Muscle of arm (tissue), 14 donors: ENCODE results near the gene TPRX1. TPM values are rescaled to one million over a fixed set of nuclear protein-coding genes. Genes with fewer than 3 reads are reported as not detected.
"Not testable (repeated sequence)": the region's sequence is repeated elsewhere in the genome, so short reads cannot be mapped to it uniquely, and the experiment has no call there.

Experiments used
- DNase-seq: peaks from one replicate; pipeline ENCODE4 v3.0.0-alpha.2; 2013
- long read RNA-seq, 11 donors: transcript quantifications; one replicate each; lab custom pipeline, GENCODE V29; 2026
- polyA plus RNA-seq, 12 donors: library from polyadenylated mRNA; unstranded; fragments of 120-200 nt; gene quantifications; one replicate each; pipeline ENCODE4 v1.2.1, GENCODE V29; 2013; ENCODE audit not compliant: insufficient read length in 12 of 12

The TPRX1 gene, protein sequence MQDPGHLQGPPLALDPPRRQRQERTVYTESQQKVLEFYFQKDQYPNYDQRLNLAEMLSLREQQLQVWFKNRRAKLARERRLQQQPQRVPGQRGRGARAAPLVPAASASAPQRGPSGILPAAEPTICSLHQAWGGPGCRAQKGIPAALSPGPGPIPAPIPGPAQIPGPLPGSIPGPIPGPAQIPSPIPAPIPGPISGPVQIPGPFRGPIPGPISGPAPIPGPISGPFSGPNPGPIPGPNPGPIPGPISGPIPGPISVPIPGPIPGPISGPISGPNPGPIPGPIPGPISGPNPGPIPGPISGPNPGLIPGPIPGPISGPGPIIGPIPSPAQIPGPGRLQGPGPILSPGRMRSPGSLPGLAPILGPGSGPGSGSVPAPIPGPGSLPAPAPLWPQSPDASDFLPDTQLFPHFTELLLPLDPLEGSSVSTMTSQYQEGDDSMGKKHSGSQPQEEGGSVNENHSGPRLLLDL
- polyA plus RNA-seq, result under 1 TPM in 1 of 12 donors, not detected in 11; 0.09 TPM
- long read RNA-seq, donor 1, result 0 reads
- long read RNA-seq, donor 2, result 0 reads
- long read RNA-seq, donor 3, result 0 reads
- long read RNA-seq, donor 4, result 0 reads
- long read RNA-seq, donor 5, result 0 reads
- long read RNA-seq, donor 6, result 0 reads
- long read RNA-seq, donor 7, result 0 reads
- long read RNA-seq, donor 8, result 0 reads
- long read RNA-seq, donor 9, result 0 reads
- long read RNA-seq, donor 10, result 0 reads
- long read RNA-seq, donor 11, result 0 reads

DNA sequence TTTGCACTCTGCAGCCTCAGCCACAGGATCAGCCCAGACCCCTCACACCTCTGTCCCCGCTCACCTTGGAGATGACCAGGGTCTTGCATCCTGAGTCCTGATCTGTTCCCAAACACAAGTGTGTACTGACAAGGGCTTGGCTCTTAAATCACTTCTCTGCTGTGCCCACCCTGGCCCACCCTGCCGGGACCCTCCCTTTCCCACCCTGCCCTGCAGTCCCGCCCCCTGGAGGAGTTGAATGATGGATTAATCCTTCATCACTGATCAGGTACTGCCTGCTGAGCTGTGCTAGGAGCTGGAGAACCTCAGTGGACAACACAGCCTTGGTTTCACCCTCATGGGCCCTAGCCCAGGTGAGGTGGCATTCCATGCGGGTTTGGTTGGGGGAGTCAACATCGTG lies at the start of gene TPRX1:
Gene TPRX1 (minus strand): TSS at position 101 of the 400 bp plus-strand sequence. CDS start 12 bp downstream, at position 89.
- DNase-seq, result not testable (repeated sequence)

DNA sequence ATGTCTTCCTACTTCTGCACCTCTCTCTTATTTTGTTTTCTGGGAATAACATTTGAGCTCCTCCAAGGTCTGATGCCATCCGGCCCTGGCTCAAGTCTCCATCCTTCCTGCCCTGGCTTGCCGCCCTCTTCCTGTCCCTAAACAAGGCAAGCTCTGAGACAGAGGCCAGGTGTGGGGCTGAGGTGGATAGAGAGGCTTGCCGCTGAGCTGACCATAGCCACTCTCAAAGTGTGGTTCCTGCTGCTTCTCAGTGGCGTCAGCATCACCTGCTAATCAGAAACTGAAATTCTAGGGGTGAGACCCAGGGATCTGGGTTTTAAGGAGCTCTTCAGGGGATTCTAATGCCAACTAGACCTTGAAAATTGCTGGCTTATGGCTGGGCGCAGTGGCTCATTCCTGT lies 48.7 kb upstream of the TPRX1 start:
- no peak for DNase-seq

DNA sequence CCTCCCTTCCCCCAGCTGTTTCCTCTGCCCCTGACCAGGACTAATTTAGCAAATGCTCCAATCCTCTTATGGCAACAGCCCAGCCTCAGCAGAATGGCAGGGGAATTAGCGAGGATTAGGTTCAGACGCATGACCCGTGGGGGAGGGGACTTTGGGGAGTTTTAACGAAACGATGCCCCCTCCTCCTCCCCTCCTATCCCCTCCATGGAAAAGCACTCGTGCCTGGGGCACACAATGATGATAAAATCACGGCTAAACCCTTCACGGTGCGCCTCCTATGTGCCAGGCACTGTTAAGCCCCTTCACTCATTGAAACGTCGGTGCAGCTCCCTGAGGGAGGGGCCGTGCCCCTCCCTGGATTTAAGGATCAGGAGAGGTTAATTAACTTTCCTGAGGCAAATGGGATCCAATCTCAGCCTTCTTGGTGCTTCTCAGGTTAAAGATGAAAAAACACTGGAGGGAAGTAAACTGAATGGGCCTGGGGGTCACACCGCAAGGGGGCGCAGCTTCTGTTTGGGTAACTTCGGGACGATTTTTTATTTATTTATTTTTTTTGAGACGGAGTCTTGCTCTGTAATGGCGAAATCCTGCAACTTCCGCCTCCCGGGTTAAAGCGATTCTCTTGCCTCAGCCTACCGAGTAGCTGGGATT lies 44.6 kb upstream of the TPRX1 start:
- DNase-seq, result no peak

DNA sequence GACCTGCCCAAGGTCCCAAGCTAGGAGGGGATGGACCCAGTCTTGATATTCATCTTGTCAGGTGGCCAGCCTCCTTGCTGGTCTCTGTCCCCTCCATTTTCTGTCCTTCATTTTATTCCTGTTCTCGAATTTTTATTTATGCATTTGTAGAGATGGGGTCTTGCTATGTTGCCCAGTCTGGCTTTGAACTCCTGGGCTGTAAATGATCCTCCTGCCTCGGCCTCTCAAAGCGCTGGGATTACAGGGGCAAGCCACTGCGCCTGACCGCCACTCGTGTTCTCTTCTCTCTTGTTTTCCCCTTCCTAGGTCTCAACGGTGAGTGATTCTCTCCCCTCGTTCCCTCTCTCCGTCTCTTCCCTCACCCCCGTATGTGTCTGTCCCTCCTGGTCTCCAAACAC lies 44.1 kb upstream of the TPRX1 start:
- DNase-seq, result no peak

DNA sequence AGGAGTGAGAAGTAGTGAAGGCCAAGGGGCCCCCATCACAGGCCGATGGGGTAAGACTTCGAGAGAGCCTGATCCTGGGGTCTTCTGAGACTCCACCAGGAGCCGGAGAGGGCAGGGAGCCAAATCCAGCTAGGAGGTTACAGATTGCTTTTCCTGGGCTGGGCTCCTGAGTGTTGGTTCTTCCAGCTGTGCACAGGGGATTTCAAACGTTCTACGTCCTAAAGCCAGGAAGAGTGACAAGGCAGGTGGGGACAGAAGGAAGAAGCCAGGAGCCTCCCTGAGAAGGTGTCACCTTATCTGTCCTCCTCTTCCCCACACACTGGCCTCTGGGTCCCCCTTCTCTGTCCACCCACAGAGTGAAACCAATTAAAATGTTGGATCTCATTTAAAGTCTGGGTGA lies 38.6 kb upstream of the TPRX1 start:
- DNase-seq, result no peak

DNA sequence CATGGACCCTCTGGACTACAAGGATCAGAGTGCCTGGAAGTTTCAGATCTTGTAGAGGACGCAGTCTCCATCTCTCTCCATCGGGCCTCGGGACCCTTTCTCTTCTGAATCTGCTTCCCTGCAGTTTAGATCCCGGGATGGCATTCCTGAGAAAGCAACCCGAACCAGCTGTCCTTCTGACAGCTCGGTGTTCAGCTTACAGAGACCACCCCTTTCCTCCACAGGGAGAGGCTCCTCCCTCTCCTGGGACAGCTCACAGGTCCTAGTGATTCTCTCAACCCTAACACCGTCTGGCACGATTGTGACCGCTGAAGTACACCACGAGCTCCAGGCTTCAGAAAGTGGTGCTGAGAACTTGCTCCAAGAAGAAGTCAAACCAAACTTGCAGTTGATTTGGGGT lies 35.6 kb upstream of the TPRX1 start:
- DNase-seq, result no peak

DNA sequence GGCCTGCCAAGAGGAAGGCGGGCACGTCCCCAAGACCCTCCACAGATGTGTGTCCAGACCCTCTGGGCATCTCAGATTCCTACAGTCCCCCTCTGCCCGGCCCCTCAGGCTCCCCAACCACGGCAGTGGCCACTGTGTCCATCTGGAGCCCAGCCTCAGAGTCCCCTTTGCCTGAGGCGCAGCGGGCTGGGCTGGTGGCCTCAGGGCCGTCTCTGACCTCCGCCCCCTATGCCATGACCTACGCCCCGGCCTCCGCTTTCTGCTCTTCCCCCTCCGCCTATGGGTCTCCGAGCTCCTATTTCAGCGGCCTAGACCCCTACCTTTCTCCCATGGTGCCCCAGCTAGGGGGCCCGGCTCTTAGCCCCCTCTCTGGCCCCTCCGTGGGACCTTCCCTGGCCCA lies 35.1 kb upstream of the TPRX1 start:
- DNase-seq, result no peak

DNA sequence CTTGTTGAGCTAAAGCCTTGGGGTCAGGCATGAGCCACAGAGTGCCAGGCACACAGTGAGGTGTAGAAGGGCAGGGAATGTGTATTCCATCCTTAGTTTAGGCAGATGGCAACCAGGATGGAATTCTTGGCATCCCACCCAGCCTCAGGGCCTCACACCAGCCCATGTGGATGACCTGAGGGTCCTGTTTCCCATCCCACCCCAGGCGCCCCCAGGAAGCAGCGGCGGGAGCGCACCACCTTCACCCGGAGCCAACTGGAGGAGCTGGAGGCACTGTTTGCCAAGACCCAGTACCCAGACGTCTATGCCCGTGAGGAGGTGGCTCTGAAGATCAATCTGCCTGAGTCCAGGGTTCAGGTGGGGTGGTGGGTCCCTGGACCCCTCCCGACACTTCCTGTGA lies 31.7 kb upstream of the TPRX1 start:
- DNase-seq, result no peak

DNA sequence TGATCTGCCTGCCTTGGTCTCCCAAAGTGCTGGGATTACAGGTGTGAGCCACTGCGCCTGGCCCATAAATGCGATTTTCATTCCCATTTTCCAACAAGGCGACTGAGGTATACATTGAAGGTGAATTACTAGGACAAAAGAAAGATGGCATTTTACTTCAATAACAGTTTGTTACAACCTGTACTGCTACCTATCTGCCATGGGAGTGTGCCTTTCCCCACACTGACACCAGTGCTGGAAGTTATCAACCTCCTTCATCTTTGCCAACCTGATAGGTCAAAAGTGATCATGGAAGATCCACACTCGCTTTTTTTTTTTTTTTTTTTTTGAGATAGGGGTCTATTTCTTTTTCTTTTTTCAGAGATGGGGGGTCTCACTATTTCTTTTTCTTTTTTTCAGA lies 28.4 kb upstream of the TPRX1 start:
- DNase-seq, result no peak

DNA sequence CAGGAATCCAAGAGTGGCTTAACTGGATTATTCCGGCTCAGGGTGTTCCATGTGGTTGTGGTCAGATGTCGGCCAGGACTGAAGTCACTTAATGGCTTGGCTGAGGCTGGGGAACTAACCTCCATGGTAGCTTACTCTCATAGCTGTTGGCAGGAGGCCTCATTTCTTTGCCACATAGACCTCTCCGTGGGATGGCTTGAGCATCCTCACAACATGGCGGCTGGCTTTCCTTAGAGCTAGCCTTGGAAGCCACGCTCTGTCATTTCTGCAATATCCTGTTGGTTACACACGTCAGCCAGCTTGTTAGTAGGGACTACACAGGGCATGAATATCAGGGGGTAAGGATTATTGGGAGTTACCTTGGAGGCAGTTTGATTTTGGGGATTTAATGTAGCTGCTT lies 22.4 kb upstream of the TPRX1 start:
- no peak for DNase-seq

DNA sequence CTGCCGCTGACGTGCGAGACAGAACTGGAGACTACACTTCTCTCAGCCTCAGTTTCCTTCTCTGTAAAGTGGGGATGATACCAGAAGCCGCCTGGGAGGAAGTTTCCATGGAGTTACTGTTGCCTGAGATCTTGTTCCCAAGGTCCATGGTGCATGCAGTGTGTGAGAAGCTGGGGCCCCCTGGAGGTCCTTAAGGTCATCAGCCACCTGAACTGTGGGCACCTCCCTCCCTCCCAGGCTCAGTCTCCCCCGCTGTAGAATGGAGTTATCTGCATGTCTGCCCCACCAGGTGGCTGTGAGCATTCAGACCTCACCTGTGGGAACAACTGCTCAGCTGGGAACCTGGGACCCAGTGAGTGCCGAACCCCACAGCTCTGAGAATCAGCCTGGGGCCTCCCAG lies 20.0 kb upstream of the TPRX1 start:
- no peak for DNase-seq

DNA sequence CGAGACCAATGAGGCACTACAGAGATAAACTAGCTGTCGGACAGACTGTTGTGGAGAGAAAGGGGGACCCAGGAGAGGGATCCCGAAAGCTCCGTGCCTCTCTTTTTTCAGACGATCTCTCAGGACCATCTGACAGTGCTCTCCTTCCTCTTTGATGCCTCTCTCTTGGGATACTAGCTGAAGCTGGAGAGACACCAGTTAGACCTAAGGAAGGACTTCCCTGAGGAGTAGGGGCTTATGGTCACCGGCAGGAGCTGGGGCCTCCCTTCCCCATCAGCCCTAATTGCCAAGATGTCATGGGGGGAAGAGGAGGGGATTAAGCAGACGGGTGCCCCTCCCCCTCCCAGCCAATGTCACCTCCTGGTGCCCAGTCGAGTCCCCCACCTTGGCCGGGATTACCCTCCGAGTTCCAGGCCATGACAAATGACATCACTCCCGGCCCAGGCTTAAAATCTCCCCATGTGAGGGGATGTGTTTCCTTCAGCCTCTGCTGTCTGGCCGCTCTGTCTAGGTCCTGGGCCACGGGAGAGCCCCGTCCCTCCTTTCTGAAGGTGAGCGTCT lies 17.2 kb upstream of the TPRX1 start, which contains the start of gene CRX:
Gene CRX (plus strand): TSS at position 478 of the 561 bp plus-strand sequence. CDS start 12,507 bp downstream, outside the sequence.
- DNase-seq, result no peak

DNA sequence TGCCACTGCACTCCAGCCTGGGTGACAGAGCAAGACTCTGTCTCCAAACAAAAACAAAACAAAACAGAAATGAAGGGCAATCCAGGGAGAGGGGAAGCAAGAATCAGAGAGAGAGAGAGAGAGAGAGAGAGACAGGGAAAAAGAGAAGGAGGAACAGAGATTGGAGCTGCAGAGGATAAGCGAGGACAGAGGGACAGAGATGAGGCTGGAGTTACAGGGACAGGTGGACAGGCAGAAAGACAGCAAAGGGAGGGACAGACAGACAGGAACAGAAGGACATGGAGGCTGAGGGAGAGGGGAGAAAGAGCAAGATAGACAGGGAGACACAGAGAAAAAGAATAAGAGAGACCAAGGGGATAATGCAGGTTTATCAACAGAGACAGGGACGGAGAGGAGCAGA lies 16.1 kb upstream of the TPRX1 start:
- DNase-seq, result no peak

DNA sequence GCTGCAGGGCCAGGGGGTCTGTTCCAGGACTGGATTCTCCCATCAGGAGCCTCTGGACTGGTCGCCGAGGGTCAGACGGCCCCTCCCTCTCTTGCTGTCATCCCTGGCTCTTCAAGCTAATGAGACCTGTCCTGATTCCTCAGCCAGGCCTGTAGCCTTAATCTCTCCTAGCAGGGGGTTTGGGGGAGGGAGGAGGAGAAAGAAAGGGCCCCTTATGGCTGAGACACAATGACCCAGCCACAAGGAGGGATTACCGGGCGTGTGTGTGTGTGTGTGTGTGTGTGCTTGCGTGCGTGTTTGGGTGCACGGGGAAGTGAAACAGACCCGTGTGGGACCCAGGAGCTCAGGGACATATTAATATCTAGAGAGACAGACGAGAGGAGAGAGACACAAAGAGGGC lies 15.5 kb upstream of the TPRX1 start:
- DNase-seq, result no peak

DNA sequence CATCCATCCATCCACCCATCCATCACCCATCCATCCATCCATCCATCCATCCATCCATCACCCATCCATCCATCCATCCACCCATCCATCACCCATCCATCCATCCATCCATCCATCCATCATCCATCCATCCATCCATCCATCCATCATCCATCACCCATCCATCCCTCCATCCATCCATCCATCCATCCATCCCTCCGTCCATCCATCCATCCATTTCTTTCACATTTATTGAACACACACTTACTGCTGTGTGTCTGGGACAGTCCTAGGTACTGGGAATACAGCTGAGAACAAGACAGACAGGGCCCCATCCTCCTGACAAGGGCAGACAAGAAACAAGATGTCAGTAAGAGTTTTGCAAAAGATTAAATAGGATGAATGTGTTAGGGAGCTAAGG lies 13.9 kb upstream of the TPRX1 start:
- DNase-seq, result not testable (repeated sequence)

DNA sequence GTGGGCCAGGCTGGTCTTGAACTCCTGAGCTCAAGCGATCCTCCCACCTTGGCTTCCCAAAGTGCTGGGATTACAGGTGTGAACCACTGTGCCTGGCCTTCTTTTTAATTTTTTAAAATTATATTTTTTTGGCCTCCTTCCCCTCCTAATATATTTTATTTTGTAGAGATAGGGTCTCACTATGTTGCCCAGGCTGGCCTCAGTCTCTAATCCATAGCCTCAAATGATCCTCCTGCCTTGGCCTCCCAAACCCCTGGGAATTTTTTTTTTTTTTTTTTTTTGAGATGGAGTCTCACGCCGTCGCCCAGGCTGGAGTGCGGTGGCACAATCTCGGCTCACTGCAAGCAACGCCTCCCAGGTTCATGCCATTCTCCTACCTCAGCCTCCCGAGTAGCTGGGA lies 11.9 kb upstream of the TPRX1 start:
- not testable (repeated sequence) for DNase-seq

DNA sequence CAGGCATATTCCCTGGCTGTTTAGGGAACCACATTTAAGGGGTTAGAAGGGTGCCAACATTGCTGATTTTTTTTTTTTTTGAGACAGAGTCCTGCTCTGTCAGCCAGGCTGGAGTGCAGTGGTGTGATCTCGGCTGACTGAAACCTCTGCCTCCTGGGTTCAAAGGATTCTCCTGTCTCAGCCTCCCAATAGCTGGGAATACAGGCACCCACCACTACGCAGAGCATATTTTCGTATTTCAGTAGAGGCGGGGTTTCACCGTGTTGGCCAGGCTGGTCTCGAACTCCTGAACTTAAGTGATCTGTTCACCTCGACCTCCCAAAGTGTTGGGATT lies 9.6 kb upstream of the TPRX1 start:
- no peak for DNase-seq

DNA sequence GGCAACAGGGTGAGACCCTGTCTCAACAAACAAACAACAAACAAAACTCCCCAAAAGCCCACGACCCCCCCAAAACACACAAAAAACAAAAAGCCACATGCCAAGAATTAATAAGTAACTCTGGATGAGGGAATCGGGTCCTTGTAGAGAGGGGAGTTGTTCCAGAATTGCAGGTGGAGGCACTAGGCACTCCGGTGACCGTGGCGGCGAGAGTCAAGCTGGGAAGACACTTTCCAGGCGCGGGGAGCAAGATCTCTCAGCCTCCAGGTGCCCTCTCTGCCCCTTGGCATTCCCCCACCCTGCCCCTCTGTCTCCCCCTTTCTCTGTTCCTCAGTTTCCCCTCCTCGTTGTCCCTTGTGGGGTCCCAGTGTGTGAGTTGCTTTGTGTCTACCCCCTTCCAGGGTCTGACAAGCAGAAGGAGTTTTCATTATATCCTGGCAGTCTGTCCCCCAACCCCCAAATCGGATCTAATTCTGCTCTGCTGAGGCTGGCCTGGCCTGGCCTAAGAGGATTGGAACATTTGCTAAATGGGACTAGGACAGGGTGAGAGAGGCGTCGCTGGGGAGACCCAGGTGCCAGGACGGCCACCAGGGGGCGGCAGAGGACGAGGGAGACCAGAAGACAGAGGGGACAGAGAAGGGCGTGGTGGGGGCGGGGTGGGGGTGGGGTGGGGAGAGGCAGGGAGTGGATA lies 9.1 kb upstream of the TPRX1 start:
- DNase-seq, result peak; percentile 52

DNA sequence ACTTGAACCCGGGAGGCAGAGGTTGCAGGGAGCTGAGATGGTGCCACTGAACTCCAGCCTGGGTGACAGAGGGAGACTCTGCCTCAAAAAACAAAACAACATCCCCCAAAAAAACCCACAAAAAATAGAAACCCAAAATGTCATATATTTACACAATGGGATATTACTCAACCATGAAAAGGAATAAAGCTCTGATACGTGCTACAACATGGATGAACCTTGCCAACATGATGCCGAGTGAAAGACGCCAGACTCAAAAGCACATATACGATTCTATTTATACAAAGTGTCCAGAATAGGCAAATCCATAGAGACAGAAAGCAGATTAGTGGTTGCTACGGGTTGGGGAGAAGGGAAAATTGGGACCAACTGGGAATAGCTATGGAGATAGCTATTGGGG lies 2.1 kb upstream of the TPRX1 start:
- no peak for DNase-seq

DNA sequence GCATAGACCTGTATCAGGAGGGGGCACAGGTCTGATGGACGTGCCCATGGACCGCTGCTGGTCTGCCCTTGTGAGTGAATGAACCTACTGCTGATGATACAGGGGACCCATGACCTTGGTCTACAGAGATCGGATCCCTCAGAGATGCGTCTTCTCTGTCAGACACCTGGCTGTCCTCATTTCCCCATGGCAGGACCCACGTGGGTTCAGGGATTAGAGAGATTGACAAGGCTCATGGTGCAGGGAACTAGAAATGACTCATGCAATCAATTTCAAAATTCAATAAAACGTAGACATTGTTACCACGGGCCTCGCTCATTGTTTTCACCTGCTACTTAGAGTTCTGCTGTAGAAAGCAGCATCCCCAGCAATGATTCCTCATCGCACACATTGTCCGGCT lies 962 bp upstream of the TPRX1 start:
- no peak for DNase-seq

DNA sequence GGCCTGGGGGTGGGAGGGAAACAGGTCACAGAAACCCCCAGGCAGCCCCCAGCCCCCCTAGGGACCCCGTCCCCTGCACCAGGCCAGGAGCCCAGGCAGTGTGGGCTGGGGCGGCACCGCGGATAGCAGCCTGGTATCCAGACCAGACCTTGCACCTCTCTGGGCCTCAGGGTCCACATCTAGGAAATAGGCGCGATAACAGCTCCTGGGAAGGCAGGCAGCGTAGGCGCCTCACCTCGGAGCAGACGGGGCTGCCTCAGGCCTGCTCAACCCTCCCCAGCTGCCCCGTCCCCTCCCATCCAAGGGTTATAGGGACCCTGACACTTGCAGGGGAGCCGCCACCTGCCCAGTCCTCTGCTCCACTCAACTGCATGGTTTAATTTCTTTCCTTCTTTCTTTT lies 680 bp downstream of the TPRX1 start:
- not testable (repeated sequence) for DNase-seq

DNA sequence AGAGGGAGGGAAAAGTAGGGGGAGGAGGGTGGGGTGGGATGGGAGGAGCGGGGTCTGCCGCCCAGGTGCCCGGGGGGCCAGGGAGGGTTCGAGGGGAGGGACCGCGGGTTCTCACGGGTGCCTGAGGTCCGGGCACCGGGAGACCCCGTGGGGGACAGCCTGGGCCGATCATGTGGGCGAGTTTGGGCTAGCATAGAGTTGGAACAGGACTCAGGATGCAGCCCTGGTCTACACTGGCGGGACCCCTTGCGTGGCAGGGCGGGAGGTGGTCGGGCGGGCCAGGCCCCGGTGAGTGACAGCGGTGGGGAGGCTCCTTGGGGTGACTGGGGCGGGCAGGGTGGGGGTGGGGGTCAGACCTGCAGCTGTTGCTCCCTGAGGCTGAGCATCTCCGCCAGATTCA lies 1.2 kb downstream of the TPRX1 start:
- not testable (repeated sequence) for DNase-seq
